Measurements from ENCODE around the gene SLC47A1.

SLC47A1 gene

DNA sequence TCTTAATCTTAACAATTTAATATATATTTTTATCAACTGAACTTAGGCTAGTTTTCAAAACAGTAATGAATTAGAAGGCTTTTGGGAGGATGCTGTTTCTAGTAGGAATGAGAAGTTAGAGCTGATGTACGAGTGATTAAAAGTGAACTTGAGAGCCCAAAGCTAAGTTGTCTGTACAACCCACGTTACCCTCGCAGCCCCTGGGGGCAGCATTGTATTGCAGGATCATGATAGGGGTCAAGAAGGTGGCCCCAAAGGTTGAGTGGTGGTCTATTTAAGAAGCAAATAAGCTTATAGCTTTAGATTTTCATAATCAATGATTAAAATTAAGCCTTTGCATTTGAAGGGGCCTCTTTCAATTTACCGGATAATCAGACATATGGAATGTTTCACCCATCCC is 81.2 kb downstream of the SLC47A1 start:
- H3K27ac ChIP-seq: no peak overlapping the region
- TF ChIP-seq, protein P1, sequence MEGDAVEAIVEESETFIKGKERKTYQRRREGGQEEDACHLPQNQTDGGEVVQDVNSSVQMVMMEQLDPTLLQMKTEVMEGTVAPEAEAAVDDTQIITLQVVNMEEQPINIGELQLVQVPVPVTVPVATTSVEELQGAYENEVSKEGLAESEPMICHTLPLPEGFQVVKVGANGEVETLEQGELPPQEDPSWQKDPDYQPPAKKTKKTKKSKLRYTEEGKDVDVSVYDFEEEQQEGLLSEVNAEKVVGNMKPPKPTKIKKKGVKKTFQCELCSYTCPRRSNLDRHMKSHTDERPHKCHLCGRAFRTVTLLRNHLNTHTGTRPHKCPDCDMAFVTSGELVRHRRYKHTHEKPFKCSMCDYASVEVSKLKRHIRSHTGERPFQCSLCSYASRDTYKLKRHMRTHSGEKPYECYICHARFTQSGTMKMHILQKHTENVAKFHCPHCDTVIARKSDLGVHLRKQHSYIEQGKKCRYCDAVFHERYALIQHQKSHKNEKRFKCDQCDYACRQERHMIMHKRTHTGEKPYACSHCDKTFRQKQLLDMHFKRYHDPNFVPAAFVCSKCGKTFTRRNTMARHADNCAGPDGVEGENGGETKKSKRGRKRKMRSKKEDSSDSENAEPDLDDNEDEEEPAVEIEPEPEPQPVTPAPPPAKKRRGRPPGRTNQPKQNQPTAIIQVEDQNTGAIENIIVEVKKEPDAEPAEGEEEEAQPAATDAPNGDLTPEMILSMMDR (IDR thresholded peaks at IDR 0.05): no peak
- no peak overlapping the region for H3K4me3 ChIP-seq
- DNase-seq (ENCODE audit: low spot score): no peak

DNA sequence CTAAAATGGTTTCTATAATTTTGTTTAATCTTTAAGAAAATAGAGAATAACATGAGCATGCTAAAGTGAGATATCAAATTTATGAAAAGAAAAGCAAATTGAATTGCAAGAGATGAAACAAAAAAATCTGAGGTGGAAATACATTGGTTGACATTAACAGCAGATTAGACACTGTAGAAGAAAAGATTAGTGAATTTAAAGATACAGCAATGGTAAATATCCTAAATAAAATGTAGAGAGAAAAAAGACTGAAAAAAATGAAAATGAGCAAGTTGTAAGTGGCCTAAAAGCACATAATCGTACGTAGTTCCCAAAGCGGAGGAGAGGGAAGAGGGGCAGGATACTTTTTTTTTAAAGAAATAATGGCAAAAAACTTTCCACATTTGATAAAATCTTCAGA is 84.4 kb downstream of the SLC47A1 start:
- Histone ChIP-seq H3K4me3 (no peak overlapping the region), H3K27ac (no peak overlapping the region)
- TF ChIP-seq, protein P1 (IDR thresholded peaks at IDR 0.05): no peak
- no peak for DNase-seq (ENCODE audit: low spot score)

DNA sequence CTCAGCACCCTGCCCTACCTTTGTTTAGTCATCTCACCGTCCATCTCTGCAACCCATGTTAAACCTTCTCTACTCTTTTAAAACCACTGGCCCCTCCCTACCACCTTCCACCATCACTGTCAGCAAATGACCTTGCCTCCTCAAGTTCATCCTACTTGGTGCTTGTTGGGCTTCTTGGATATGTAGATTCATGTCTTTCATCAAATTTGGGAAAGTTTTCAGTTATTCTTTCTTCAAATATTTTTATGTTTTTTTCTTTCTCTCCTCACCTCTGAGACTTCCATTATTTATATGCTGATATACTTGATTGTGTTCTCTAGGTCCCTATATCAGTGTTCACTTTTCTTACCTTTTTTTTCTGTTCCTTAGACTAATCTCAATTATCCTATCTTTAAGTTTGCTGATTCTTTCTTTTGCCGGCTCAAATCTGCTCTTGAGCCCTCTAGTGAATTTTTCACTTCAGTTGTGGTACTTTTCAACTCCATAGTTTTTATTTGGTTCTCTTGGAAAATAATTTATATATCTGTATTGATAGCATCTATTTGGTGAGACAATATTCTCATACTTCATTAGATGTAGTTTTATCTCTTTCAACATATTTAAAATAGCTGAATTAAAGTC is 86.2 kb downstream of the SLC47A1 start:
- Histone ChIP-seq H3K27ac (no peak overlapping the region), H3K4me3 (no peak overlapping the region)
- DNase-seq (ENCODE audit: low spot score): no peak
- TF ChIP-seq, protein P1 (IDR thresholded peaks at IDR 0.05): no peak

- H3K27ac ChIP-seq: no peak overlapping the region
- no peak overlapping the region for H3K4me3 ChIP-seq
- no peak for DNase-seq (ENCODE audit: low spot score)
- TF ChIP-seq, protein P1 (IDR thresholded peaks at IDR 0.05): no peak
Observed at GRCh38 chr17:19621697-19622096, 88.0 kb downstream of the SLC47A1 start.

DNA sequence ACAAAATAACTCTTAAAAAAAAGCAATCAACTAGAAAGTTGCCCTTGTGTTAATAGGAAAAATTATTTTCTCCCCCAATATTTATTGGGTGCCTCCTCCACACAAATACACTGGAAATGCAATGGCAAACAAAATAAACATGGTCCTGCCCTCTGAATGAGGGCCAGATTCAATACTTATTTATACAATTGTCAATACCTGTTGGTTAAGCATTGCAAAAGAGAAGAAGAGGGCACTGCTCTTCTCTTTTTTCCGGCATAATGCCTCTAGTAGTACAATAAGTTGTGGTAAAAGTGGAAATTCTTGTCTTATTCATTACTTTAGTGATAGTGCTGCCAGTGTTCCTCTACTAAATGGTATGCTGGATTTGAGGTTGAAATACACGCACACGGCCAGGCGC is 92.4 kb downstream of the SLC47A1 start:
- DNase-seq (ENCODE audit: low spot score): no peak
- TF ChIP-seq, protein P1 (IDR thresholded peaks at IDR 0.05): no peak
- H3K4me3 ChIP-seq: no peak overlapping the region
- H3K27ac ChIP-seq: no peak overlapping the region
